ENCODE measurements around the gene UNC5A. TPM values are rescaled to one million over a fixed set of nuclear protein-coding genes. Genes with fewer than 3 reads are reported as not detected.

UNC5A gene
- total RNA-seq, 2 donors from 2014 or later = 0.89 to 1.4 TPM

DNA sequence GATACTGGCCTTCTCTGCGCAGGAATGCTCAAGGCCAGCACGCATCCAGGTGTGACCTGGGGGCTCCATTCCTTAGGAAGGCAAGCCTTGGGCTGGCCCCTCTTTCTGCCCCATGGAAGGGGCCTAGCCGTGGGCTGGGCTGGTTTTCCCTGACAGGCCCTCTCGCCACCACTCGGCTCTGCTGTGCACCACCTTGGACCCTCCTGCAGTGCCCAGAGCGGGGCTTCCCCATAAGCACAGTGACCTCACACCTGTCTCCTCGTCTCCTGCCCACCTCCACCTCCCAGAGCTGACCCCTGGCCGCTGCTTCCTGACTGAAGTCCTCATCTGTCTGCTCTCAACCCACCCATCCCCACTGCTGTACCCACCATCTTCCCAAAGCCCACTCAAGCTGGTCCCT, 21.1 kb downstream of the UNC5A start:
- 85 to 90% methylated on average over 4 to 8 of the region's 8 CpGs for WGBS, 2 experiments (ENCODE audit: insufficient coverage in 1 of 2, insufficient read length in 1 of 2)
- H3K27ac ChIP-seq (ENCODE audit: low read depth, low read length) = no peak overlapping the region
- H3K4me1 Mint-ChIP-seq = peaks cover 3% of the 10 kb centered on the region
- no peaks in the 10 kb centered on the region for H3K36me3 ChIP-seq (ENCODE audit: control insufficient read depth, insufficient read depth, low read length)
- no peaks in the 10 kb centered on the region for H3K9me3 Mint-ChIP-seq
- H3K27ac Mint-ChIP-seq = no peak overlapping the region
- DNase-seq = no peak
- no peaks in the 10 kb centered on the region for H3K36me3 Mint-ChIP-seq (ENCODE audit: low read depth)
- TF ChIP-seq, protein P1, sequence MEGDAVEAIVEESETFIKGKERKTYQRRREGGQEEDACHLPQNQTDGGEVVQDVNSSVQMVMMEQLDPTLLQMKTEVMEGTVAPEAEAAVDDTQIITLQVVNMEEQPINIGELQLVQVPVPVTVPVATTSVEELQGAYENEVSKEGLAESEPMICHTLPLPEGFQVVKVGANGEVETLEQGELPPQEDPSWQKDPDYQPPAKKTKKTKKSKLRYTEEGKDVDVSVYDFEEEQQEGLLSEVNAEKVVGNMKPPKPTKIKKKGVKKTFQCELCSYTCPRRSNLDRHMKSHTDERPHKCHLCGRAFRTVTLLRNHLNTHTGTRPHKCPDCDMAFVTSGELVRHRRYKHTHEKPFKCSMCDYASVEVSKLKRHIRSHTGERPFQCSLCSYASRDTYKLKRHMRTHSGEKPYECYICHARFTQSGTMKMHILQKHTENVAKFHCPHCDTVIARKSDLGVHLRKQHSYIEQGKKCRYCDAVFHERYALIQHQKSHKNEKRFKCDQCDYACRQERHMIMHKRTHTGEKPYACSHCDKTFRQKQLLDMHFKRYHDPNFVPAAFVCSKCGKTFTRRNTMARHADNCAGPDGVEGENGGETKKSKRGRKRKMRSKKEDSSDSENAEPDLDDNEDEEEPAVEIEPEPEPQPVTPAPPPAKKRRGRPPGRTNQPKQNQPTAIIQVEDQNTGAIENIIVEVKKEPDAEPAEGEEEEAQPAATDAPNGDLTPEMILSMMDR (conservative IDR thresholded peaks at IDR 0.05) = no peak
- H3K9me3 ChIP-seq (ENCODE audit: control insufficient read depth, low read length) = no peaks in the 10 kb centered on the region
- H3K9ac ChIP-seq (ENCODE audit: extremely low read depth, low read length, poor library complexity, severe bottlenecking) = no peak overlapping the region
- peaks cover 10% of the 10 kb centered on the region for H3K27me3 Mint-ChIP-seq (ENCODE audit: insufficient read depth)
- H3K4me3 ChIP-seq (ENCODE audit: low read length) = no peak overlapping the region
- H3K27me3 ChIP-seq (ENCODE audit: control insufficient read depth, insufficient read depth, low read length, poor library complexity, severe bottlenecking) = peaks cover 18% of the 10 kb centered on the region
- no peaks in the 10 kb centered on the region for H3K4me1 ChIP-seq (ENCODE audit: control insufficient read depth, insufficient read depth, low read length)
- no peak overlapping the region for H3K4me3 Mint-ChIP-seq

DNA sequence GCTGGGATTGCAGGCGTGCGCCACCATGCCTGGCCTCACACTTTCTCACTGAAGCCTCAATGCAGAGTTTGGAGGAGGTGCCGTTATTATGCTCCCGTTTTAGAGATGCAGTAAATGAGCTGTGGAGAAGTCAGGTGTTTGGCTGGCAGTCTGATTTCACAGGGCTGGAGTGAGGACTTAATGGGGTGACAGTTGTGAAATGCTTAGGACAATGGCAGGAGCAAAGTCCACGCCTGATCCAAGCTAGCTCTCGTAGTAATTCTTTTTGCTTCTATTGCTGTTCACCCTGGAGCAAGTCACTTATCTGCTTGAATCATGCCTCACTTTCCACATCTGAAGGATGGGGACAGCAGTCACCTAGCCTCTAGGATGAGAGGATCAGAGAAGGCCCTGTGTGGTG, 21.8 kb downstream of the UNC5A start:
- Histone ChIP-seq H3K4me3 (ENCODE audit: low read length) (no peak overlapping the region), H3K27me3 (ENCODE audit: control insufficient read depth, insufficient read depth, low read length, poor library complexity, severe bottlenecking) (peaks cover 24% of the 10 kb centered on the region), H3K9me3 (ENCODE audit: control insufficient read depth, low read length) (no peaks in the 10 kb centered on the region), H3K4me1 (ENCODE audit: control insufficient read depth, insufficient read depth, low read length) (no peaks in the 10 kb centered on the region), H3K9ac (ENCODE audit: extremely low read depth, low read length, poor library complexity, severe bottlenecking) (no peak overlapping the region), H3K36me3 (ENCODE audit: control insufficient read depth, insufficient read depth, low read length) (no peaks in the 10 kb centered on the region), H3K27ac (ENCODE audit: low read depth, low read length) (no peak overlapping the region)
- Mint-ChIP-seq H3K27me3 (ENCODE audit: insufficient read depth) (peaks cover 17% of the 10 kb centered on the region), H3K4me3 (no peak overlapping the region), H3K27ac (no peak overlapping the region), H3K4me1 (peaks cover 3% of the 10 kb centered on the region), H3K36me3 (ENCODE audit: low read depth) (no peaks in the 10 kb centered on the region), H3K9me3 (no peaks in the 10 kb centered on the region)
- WGBS, 2 experiments (ENCODE audit: insufficient coverage in 1 of 2, insufficient read length in 1 of 2) = 91 to 93% methylated on average over 3 to 6 of the region's 6 CpGs
- no peak for DNase-seq
- TF ChIP-seq, protein P1 (conservative IDR thresholded peaks at IDR 0.05) = no peak

DNA sequence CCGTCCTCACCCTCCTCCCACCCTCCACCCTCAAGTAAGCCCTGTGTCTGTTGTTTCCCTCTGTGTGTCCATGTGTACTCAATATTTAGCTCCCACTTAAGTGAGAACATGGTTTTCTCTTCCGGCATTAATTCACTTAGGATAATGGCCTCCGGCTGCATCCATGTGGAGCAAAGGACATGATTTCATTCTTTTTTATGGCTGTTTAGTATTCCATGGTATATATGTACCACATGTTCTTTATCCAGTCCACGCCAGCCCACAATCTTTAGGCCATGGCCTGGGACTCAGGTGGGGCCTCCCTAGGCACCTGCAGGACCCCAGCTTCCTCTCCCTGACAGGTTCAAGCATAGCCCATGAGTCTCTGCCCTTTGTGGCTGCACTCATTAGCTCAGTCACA, 22.9 kb downstream of the UNC5A start:
- Histone ChIP-seq H3K4me1 (ENCODE audit: control insufficient read depth, insufficient read depth, low read length) (no peaks in the 10 kb centered on the region), H3K27me3 (ENCODE audit: control insufficient read depth, insufficient read depth, low read length, poor library complexity, severe bottlenecking) (peaks cover 30% of the 10 kb centered on the region), H3K27ac (ENCODE audit: low read depth, low read length) (no peak overlapping the region), H3K9me3 (ENCODE audit: control insufficient read depth, low read length) (no peaks in the 10 kb centered on the region), H3K9ac (ENCODE audit: extremely low read depth, low read length, poor library complexity, severe bottlenecking) (no peak overlapping the region), H3K36me3 (ENCODE audit: control insufficient read depth, insufficient read depth, low read length) (no peaks in the 10 kb centered on the region), H3K4me3 (ENCODE audit: low read length) (no peak overlapping the region)
- H3K27me3 Mint-ChIP-seq (ENCODE audit: insufficient read depth) = peaks cover 28% of the 10 kb centered on the region
- no peak overlapping the region for H3K4me3 Mint-ChIP-seq
- TF ChIP-seq, protein P1 (conservative IDR thresholded peaks at IDR 0.05) = no peak
- DNase-seq = no peak
- WGBS, 2 experiments (ENCODE audit: insufficient coverage in 1 of 2, insufficient read length in 1 of 2) = 90 to 93% methylated on average over 3 to 4 of the region's 4 CpGs
- no peak overlapping the region for H3K27ac Mint-ChIP-seq
- no peaks in the 10 kb centered on the region for H3K36me3 Mint-ChIP-seq (ENCODE audit: low read depth)
- peaks cover 3% of the 10 kb centered on the region for H3K4me1 Mint-ChIP-seq
- no peaks in the 10 kb centered on the region for H3K9me3 Mint-ChIP-seq

Data from endodermal cell (in vitro differentiated cells).